Stimulated activated memory B cell treated with anti-CD40 and anti-IgM and Interleukin-4, amounts not matched to agents 10 μg/mL and 1 μg/mL and 100 μg/mL, for 72 hours (primary cell): Measurements from ENCODE around the gene PARL.
A peak's percentile ranks its signal among the peaks of the same experiment; 100 is the strongest.

ENCODE experiments used
- ATAC-seq: fragments of 150-1000 bp; cut with Tn5 transposase; 2 replicates; pipeline ENCODE4 v1.10.0; 2021
- H3K27ac Mint-ChIP-seq: one replicate; pipeline ENCODE4 v1.8.0; 2022; ENCODE audit warnings: mild to moderate bottlenecking, mixed read lengths
- H3K27me3 Mint-ChIP-seq: one replicate; pipeline ENCODE4 v1.8.0; 2022; ENCODE audit warnings: mixed read lengths
- H3K36me3 Mint-ChIP-seq: one replicate; pipeline ENCODE4 v1.8.0; 2022; ENCODE audit warnings: mixed read lengths
- H3K4me1 Mint-ChIP-seq: one replicate; pipeline ENCODE4 v1.8.0; 2022; ENCODE audit warnings: mixed read lengths
- H3K4me3 Mint-ChIP-seq: one replicate; pipeline ENCODE4 v1.8.0; 2022; ENCODE audit warnings: mild to moderate bottlenecking, moderate library complexity, mixed read lengths
- H3K9me3 Mint-ChIP-seq: one replicate; pipeline ENCODE4 v1.8.0; 2022; ENCODE audit warnings: mixed read lengths

Gene PARL

DNA sequence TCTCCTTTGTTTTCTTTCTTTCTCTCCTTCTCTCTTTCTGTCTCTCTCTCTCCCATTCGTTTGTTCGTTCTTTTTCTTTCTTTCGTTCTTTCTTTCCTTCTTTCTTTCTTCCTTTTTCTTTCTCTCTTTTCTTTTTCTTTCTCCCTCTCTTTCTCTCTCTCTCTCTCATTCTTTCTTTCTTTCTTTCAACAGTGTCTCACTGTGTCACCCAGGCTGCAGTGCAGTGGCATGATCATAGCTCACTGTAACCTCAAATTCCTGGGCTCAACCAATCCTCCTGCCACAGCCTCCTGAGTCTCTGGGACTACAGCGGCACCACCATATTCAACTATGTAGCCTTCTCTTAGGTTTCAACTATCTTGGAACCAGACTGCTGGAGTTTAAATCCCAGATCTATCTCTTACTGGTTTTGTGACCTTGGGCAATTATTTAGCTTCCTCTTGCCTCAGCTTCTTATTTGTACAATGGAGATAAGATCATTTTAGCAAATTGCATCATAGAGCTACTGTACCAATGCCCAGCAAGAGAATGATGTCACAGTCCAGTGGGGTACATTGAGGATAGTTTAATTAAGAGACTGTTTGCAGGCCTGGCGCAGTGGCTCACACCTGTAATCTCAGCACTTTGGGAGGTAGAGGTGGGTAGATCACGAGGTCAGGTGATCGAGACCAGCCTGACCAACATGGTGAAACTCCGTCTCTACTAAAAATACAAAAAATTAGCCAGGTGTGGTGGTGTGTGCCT, 27.3 kb upstream of the PARL start:
- no peaks in the 10 kb centered on the region for H3K36me3 Mint-ChIP-seq
- H3K4me3 Mint-ChIP-seq: no peak overlapping the region
- H3K4me1 Mint-ChIP-seq: no peaks in the 10 kb centered on the region
- no peaks in the 10 kb centered on the region for H3K9me3 Mint-ChIP-seq
- H3K27me3 Mint-ChIP-seq: peaks cover 14% of the 10 kb centered on the region
- no peak for ATAC-seq
- H3K27ac Mint-ChIP-seq: no peak overlapping the region

- Mint-ChIP-seq H3K9me3 (no peaks in the 10 kb centered on the region), H3K27me3 (peaks cover 14% of the 10 kb centered on the region), H3K27ac (no peak overlapping the region), H3K36me3 (no peaks in the 10 kb centered on the region), H3K4me3 (no peak overlapping the region), H3K4me1 (no peaks in the 10 kb centered on the region)
- ATAC-seq: no peak
These were observed 26.4 kb upstream of the PARL start for GRCh38 chr3:183911087-183911486.

DNA sequence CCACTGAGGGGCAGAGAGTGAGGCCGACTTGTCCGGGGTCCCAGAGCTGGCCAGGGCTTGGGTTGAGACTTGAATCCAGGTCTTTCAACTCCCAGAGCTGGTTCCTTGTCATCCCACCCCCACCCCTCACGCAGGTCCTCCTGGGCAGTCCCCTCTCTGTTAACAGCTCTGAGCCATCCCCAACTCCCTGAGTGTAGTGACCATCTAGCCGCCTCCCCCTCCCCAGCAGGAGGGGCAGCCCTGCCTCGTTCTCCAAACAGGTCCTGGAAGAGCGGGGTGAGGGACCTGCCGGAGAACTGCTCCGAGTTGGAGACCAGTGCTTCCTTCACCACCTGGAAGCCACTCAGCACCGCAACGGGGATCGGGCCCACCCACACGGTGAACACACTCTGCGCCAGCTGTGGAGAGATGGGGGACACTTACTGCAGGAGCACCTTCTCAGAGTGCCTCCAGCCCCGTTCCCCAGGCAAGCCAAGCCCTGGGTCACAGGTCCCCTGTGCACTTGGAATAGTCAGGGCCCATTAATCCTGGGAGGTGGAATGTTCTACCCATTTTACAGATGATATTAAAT, 24.4 kb upstream of the PARL start:
- no peak overlapping the region for H3K4me3 Mint-ChIP-seq
- no peak for ATAC-seq
- H3K36me3 Mint-ChIP-seq: no peaks in the 10 kb centered on the region
- peaks cover 14% of the 10 kb centered on the region for H3K27me3 Mint-ChIP-seq
- H3K4me1 Mint-ChIP-seq: no peaks in the 10 kb centered on the region
- H3K9me3 Mint-ChIP-seq: no peaks in the 10 kb centered on the region
- no peak overlapping the region for H3K27ac Mint-ChIP-seq

DNA sequence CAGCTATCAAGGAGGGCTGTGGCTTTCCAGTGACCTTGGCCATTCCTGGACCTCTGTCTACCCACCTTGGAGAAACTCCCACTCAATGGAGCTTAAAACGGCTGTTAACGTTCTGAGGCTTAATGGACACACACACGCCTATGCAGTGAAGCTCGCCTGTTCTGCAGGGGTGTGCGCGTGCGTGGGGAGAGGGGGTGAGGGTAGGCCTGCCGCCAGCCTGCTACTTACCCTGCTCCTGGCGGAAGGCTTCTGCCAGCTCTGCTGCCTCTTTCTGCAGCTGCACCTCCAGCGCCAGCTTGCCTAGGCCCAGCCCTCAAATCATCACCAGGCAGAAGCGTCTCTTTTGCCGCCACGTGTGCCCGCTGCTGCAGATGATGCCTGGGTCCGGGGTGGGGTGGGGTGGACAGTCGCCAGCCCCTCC, 23.2 kb upstream of the PARL start:
- Mint-ChIP-seq H3K27me3 (peaks cover 14% of the 10 kb centered on the region), H3K9me3 (no peaks in the 10 kb centered on the region), H3K36me3 (no peaks in the 10 kb centered on the region), H3K4me1 (no peaks in the 10 kb centered on the region), H3K4me3 (no peak overlapping the region), H3K27ac (no peak overlapping the region)
- ATAC-seq: no peak

DNA sequence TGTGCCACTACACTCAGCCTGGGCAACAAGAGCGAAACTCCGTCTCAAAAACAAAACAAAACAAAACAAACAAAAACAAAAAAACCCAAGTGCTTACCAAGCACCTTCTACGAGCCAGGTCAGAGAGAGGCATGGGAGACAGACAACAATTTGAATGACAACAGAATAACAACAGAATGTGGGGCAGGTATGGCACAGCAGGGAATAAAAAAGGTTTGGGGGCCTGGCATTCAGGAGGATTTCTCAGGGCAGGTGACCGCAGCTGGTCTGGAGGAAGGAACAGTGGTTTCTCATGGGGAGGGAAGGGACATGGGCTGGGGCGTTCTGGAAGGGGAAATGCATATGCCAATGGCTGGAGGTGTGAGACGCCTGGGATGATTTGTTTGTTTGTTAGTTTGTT, 22.5 kb upstream of the PARL start:
- peaks cover 14% of the 10 kb centered on the region for H3K27me3 Mint-ChIP-seq
- H3K4me3 Mint-ChIP-seq: no peak overlapping the region
- no peak for ATAC-seq
- no peaks in the 10 kb centered on the region for H3K9me3 Mint-ChIP-seq
- no peak overlapping the region for H3K27ac Mint-ChIP-seq
- no peaks in the 10 kb centered on the region for H3K36me3 Mint-ChIP-seq
- no peaks in the 10 kb centered on the region for H3K4me1 Mint-ChIP-seq

DNA sequence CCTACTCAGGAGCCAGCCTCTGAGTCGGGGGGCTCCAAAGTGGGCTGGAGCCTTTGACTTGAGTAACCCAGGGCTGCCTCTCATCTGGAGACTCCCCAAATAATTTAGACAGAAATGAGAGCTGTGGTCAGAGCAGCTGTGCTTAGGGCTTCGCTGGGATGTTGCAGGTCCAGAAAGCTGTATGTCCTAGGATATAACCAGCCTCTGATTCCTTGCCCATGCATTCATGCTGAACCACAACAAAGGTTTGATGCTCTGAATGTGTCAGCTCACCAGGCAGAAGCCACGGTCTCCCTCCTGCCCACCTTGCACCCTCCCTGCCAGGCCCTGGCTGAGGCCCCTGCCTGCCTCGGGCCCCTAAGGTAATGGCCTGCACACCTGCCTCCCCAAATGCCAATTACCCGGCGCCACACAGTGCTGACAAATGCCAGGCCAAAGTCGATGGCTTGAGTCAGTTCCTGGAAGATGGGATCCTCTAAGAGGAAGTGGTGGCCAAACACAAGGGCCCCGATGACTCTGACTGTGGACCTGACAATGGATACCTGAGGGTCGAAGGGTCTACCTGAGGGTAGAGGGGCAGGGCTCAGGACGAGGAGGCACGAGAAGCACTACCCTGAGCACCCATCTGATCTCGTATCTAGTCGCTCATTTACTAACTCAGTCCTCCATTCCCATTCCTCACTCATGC, 21.7 kb upstream of the PARL start:
- H3K4me1 Mint-ChIP-seq: no peaks in the 10 kb centered on the region
- H3K27me3 Mint-ChIP-seq: peaks cover 10% of the 10 kb centered on the region
- H3K36me3 Mint-ChIP-seq: no peaks in the 10 kb centered on the region
- no peak overlapping the region for H3K27ac Mint-ChIP-seq
- no peaks in the 10 kb centered on the region for H3K9me3 Mint-ChIP-seq
- H3K4me3 Mint-ChIP-seq: no peak overlapping the region
- no peak for ATAC-seq

DNA sequence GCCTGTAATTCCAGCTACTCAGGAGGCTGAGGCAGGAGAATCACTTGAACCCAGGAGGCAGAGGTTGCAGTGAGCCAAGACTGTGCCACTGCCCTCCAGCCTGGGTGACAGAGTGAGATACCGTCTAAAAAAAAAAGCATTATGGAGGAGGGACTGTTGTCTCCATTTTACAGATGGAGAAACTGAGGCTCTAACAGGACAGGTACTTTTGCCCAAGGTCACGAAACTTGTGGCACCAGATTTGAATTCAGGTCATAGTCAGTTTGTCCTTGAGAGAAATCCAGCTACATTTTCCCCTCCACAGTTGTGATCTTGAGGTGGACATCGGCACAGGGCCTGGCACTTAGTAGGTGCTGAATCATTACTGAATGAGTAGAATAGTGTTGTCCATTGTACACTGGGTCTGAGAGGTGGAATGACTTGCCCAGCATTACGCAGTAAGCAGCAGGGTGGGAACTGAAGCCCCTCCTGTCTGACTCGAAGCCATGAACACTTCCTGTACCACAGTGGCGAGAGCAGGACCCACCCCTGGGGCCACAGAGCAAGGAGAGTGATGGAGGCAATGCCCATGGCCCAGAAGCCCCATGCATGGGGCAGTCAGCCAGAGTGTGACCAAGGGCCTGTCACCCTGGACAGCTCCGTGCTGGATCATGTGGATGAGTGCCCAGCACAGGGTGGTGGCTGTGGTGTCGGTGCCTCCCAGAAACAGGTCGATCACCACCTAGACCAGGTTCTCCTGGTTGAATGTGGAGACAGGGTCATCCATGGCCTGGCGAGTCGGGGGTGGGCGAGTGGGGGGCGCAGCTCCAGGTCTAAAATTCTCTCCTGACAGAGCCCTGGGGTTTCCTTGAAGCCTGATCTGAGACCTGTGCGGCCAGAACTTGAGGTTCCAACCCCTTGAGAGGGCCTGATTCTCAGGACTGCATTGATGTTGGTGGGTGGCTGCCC, 20.4 kb upstream of the PARL start:
- Mint-ChIP-seq H3K4me3 (no peak overlapping the region), H3K4me1 (no peaks in the 10 kb centered on the region), H3K36me3 (no peaks in the 10 kb centered on the region), H3K27me3 (peaks cover 16% of the 10 kb centered on the region), H3K9me3 (peaks cover 3% of the 10 kb centered on the region), H3K27ac (no peak overlapping the region)
- no peak for ATAC-seq

- peaks cover 11% of the 10 kb centered on the region for H3K4me1 Mint-ChIP-seq
- ATAC-seq: no peak
- H3K36me3 Mint-ChIP-seq: no peaks in the 10 kb centered on the region
- H3K9me3 Mint-ChIP-seq: peaks cover 5% of the 10 kb centered on the region
- no peak overlapping the region for H3K4me3 Mint-ChIP-seq
- H3K27ac Mint-ChIP-seq: no peak overlapping the region
- H3K27me3 Mint-ChIP-seq: peaks cover 63% of the 10 kb centered on the region
These were observed 13.3 kb upstream of the PARL start for GRCh38 chr3:183898028-183898431.

- no peaks in the 10 kb centered on the region for H3K36me3 Mint-ChIP-seq
These were observed 12.9 kb upstream of the PARL start for GRCh38 chr3:183897606-183898005.

DNA sequence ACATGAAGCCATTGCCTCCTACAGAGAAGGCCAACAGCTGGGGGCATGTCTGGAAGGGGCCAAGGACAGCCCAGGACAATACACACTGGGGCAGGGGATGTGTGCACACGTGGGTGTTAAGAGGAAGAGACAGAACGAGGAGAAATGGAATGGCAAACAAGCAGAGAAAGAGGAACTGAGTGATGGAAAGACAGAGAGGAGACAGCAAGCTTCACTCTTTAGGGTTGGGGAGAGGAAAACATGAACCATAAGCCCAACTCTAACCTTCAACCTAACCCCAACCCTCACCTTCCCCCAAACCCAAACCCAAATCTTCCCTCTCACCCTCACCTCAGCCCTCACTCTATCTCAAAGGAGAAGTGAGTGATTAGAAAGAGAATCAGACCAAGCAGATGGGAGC, 11.9 kb upstream of the PARL start:
- Mint-ChIP-seq H3K27ac (peak overlapping the region; percentile 2), H3K4me1 (peaks cover 11% of the 10 kb centered on the region), H3K4me3 (no peak overlapping the region), H3K36me3 (no peaks in the 10 kb centered on the region), H3K9me3 (peaks cover 5% of the 10 kb centered on the region), H3K27me3 (peaks cover 68% of the 10 kb centered on the region)
- ATAC-seq: peak; percentile 49

More at GRCh38 chr3:183897606-183898005, 12.9 kb upstream of the PARL start:
- peak; percentile 51 for ATAC-seq
- Mint-ChIP-seq H3K4me3 (no peak overlapping the region), H3K9me3 (peaks cover 5% of the 10 kb centered on the region), H3K27me3 (peaks cover 67% of the 10 kb centered on the region), H3K27ac (no peak overlapping the region), H3K4me1 (peaks cover 11% of the 10 kb centered on the region)

DNA sequence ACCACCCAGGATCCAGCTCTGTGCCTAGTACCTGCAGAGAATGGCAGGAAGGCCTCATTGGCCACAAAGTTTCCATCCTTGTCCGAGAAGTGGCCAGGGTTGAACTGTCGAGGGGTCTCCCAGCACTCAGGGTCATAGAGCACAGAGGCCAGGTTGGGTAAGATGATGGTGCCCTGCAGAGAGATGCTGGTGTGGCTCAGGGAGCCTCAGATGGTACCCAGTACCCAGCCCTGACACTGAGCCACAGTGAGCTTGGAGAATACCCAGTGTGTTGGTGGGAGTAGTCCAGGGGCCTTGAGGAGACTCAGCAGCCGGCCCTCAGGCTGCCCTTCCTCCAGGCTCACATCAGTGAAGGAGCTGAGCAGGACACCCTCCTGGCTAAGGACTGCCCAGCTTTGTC, 11.5 kb upstream of the PARL start:
- peaks cover 5% of the 10 kb centered on the region for H3K9me3 Mint-ChIP-seq
- H3K36me3 Mint-ChIP-seq: no peaks in the 10 kb centered on the region
- peak overlapping the region; percentile 2 for H3K27ac Mint-ChIP-seq
- no peak for ATAC-seq
- peaks cover 63% of the 10 kb centered on the region for H3K27me3 Mint-ChIP-seq
- H3K4me1 Mint-ChIP-seq: peaks cover 11% of the 10 kb centered on the region
- H3K4me3 Mint-ChIP-seq: no peak overlapping the region

GRCh38 chr3:183895774-183896173, 11.1 kb upstream of the PARL start:
- Mint-ChIP-seq H3K27me3 (peaks cover 59% of the 10 kb centered on the region), H3K9me3 (peaks cover 5% of the 10 kb centered on the region), H3K4me1 (peaks cover 11% of the 10 kb centered on the region), H3K4me3 (no peak overlapping the region), H3K27ac (no peak overlapping the region), H3K36me3 (no peaks in the 10 kb centered on the region)
- no peak for ATAC-seq

DNA sequence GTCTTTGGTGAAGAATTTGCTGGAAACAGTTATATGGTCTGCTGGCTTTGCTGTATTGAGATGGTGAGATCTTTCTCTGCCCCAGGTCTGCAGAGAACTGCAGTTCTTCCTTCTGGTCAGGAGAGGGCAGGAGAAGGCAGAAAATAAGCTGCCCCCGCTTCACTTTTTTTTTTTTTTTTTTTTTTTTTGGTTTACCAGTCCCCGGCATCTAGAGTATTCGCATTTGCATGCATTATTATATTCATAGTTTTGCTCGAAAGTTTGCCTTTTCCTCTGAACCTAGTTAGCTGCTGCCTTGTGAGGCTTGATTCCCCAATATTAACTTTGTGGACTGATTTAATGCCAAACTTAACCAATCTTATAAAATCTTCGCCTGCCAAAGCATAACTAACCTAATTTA, 10.6 kb upstream of the PARL start:
- H3K9me3 Mint-ChIP-seq: peaks cover 4% of the 10 kb centered on the region
- no peaks in the 10 kb centered on the region for H3K36me3 Mint-ChIP-seq

DNA sequence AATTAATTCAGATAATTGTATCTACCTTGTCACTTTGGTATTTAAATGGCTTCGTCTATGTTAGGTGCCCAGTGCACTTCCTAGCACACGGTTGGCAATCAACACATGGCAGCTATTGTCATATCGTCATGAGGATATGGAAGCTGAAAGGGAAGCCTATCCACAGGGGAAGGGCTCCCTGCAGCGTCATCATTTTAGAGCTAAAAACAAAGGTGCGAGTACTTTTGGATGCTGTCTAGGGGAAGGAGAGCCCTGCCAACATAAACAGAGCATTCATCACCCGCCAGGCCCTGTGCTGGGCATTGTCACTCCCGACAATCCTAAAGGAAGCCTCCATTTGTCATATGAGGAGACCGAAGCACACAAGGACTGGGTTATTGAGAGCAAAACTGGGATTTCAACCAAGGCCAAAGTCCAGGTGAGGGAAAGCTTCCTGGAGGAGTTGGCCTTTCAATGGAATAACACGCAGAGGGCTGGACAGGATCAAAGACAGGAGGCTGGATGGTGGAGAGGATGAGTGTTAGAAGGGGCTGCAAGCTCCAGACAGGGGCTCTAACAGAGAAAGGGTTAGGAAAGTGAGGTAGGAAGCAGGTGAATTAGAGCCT, 8.0 kb upstream of the PARL start:
- Mint-ChIP-seq H3K36me3 (no peaks in the 10 kb centered on the region), H3K27me3 (peaks cover 41% of the 10 kb centered on the region), H3K4me1 (peaks cover 11% of the 10 kb centered on the region), H3K4me3 (no peak overlapping the region), H3K27ac (no peak overlapping the region), H3K9me3 (no peaks in the 10 kb centered on the region)
- ATAC-seq: no peak

More for the DNA sequence above, 10.6 kb upstream of the PARL start:
- H3K27me3 Mint-ChIP-seq: peaks cover 55% of the 10 kb centered on the region
- H3K4me1 Mint-ChIP-seq: peaks cover 11% of the 10 kb centered on the region
- H3K4me3 Mint-ChIP-seq: no peak overlapping the region
- no peak overlapping the region for H3K27ac Mint-ChIP-seq
- ATAC-seq: peak; percentile 72

DNA sequence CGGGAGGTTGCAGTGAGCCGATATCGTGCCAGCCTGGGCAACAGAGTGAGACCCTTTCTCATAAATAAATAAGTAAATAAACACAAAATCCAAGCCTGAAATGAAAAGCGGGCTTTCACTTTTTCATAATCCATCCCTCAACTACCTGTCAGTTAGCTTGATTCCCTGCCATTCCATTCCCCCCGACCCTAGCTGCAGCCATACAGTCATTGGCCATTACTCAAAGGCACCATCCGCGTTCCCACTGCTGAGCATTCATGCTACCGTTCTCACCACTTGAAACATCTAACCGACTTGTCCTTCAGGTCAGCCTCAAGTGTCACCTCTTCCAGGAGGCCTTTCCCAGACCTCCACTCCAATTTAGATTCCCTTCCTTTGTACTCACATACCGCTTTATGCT, 1.1 kb upstream of the PARL start:
- H3K9me3 Mint-ChIP-seq: no peaks in the 10 kb centered on the region
- no peaks in the 10 kb centered on the region for H3K36me3 Mint-ChIP-seq
- peaks cover 24% of the 10 kb centered on the region for H3K4me1 Mint-ChIP-seq
- peak overlapping the region; percentile 97 for H3K27ac Mint-ChIP-seq
- H3K27me3 Mint-ChIP-seq: peaks cover 11% of the 10 kb centered on the region
- no peak for ATAC-seq
- peak overlapping the region; percentile 57 for H3K4me3 Mint-ChIP-seq
